GM23338 (cell line): Measurements from ENCODE around the gene ZNF23. TPM values are rescaled to one million over a fixed set of nuclear protein-coding genes. Genes with fewer than 3 reads are reported as not detected.
A peak's percentile ranks its signal among the peaks of the same experiment; 100 is the strongest.

Experiments used
- ATAC-seq: fragments of 200-7000 bp; cut with Tn5 transposase; 3 replicates; pipeline ENCODE4 v1.9.1; 2020
- DNase-seq: peaks from one replicate; pipeline ENCODE4 v3.0.0-alpha.2; 2015; ENCODE audit warnings: low spot score
- H2AFZ ChIP-seq: fragments of 200-600 bp; sonication (generic); 2 replicates; pipeline ENCODE4 v1.8.0; 2016; ENCODE audit warnings: antibody characterized with exemption, mild to moderate bottlenecking, moderate library complexity
- H3F3A ChIP-seq: fragments of 200-600 bp; sonication (generic); replicated peaks from 2 replicates; pipeline ENCODE4 v1.8.0; 2017; ENCODE audit warnings: antibody characterized with exemption, mixed run types, low read depth
- H3K27ac ChIP-seq: fragments of 200-600 bp; sonication (generic); 2 replicates; pipeline ENCODE4 v1.6.1; 2016; ENCODE audit warnings: low read depth
- H3K27me3 ChIP-seq: fragments of 200-600 bp; sonication (generic); 2 replicates; pipeline ENCODE4 v1.8.0; 2016; ENCODE audit warnings: mild to moderate bottlenecking, mixed run types, moderate library complexity; ENCODE audit not compliant: insufficient read depth
- H3K36me3 ChIP-seq: fragments of 200-600 bp; sonication (generic); 2 replicates; pipeline ENCODE4 v1.8.0; 2016; ENCODE audit warnings: mild to moderate bottlenecking; ENCODE audit not compliant: insufficient read depth
- H3K4me1 ChIP-seq: fragments of 200-600 bp; sonication (generic); 2 replicates; pipeline ENCODE4 v1.8.0; 2016; ENCODE audit warnings: mild to moderate bottlenecking, moderate library complexity; ENCODE audit not compliant: insufficient read depth
- H3K4me2 ChIP-seq: fragments of 200-600 bp; sonication (generic); 2 replicates; pipeline ENCODE4 v1.7.1; 2017; ENCODE audit warnings: mixed run types
- H3K4me3 ChIP-seq: fragments of 200-600 bp; sonication (generic); 2 replicates; pipeline ENCODE4 v1.6.1; 2016; ENCODE audit warnings: mixed run types
- H3K79me2 ChIP-seq: fragments of 200-600 bp; sonication (generic); replicated peaks from 2 replicates; pipeline ENCODE4 v1.8.0; 2017; ENCODE audit warnings: mild to moderate bottlenecking; ENCODE audit not compliant: insufficient read depth
- H3K9me2 ChIP-seq: fragments of 200-600 bp; sonication (generic); 2 replicates; pipeline ENCODE4 v1.8.0; 2017; ENCODE audit not compliant: insufficient read depth
- H4K20me1 ChIP-seq: fragments of 200-600 bp; sonication (generic); replicated peaks from 2 replicates; pipeline ENCODE4 v1.8.0; 2017; ENCODE audit warnings: mild to moderate bottlenecking; ENCODE audit not compliant: insufficient read depth
- H3K27ac Mint-ChIP-seq: 2 replicates; pipeline ENCODE4 v1.8.0; 2020; ENCODE audit warnings: inconsistent platforms, mild to moderate bottlenecking, moderate library complexity, mixed read lengths
- H3K27me3 Mint-ChIP-seq: 3 replicates; pipeline ENCODE4 v1.8.0; 2022; ENCODE audit warnings: low read depth, mild to moderate bottlenecking, moderate library complexity, mixed read lengths, inconsistent platforms; ENCODE audit not compliant: insufficient read depth, poor library complexity
- H3K36me3 Mint-ChIP-seq: 3 replicates; pipeline ENCODE4 v1.8.0; 2021; ENCODE audit warnings: low read depth, mild to moderate bottlenecking, inconsistent platforms, moderate library complexity, mixed read lengths
- H3K4me1 Mint-ChIP-seq: 3 replicates; pipeline ENCODE4 v1.8.0; 2020; ENCODE audit warnings: mild to moderate bottlenecking, inconsistent platforms, mixed read lengths
- H3K4me3 Mint-ChIP-seq: 3 replicates; pipeline ENCODE4 v1.8.0; 2021; ENCODE audit warnings: moderate library complexity, mild to moderate bottlenecking, inconsistent platforms, mixed read lengths
- H3K9me3 Mint-ChIP-seq: 3 replicates; pipeline ENCODE4 v1.8.0; 2020; ENCODE audit warnings: moderate library complexity, mild to moderate bottlenecking, inconsistent platforms, mixed read lengths
- CTCF ChIP-seq, 2 experiments: fragments of 200-600 bp in 1 of 2; sonication (generic) in 1 of 2; conservative IDR thresholded peaks; 2 replicates each; pipeline versions ENCODE4 v1.5.1 to v1.6.1; 2016 to 2017; ENCODE audit warnings: antibody characterized with exemption in 2 of 2, low read depth in 2 of 2, mild to moderate bottlenecking in 2 of 2, moderate library complexity in 1 of 2
- REST ChIP-seq: IDR thresholded peaks from one replicate; pipeline ENCODE4 v1.6.1; 2018; ENCODE audit warnings: antibody characterized with exemption; ENCODE audit not compliant: unreplicated experiment
- ZNF114 ChIP-seq: fragments of 250-450 bp; sonication (Bioruptor Pico); IDR thresholded peaks from 2 replicates; pipeline ENCODE4 v1.5.0; 2020; ENCODE audit warnings: mild to moderate bottlenecking, moderate library complexity
- ZNF462 ChIP-seq: fragments of 250-450 bp; sonication (Bioruptor Pico); IDR thresholded peaks from 2 replicates; pipeline ENCODE4 v1.5.0; 2020; ENCODE audit warnings: mild to moderate bottlenecking, moderate library complexity
- polyA plus RNA-seq: library from polyadenylated mRNA; unstranded; fragments of >200 nt; fragmentation: Nextera tagmentation; extraction: Ambion mirVana; gene quantifications from 2 replicates; pipeline ENCODE4 v1.2.1, GENCODE V29; 2016
- total RNA-seq: library from RNA; depleted of rRNA; stranded (reverse); fragments of >200 nt; shearing (Covaris generic); gene quantifications from 2 replicates; pipeline ENCODE4 v1.2.3, GENCODE V29; 2014

Gene ZNF23
- total and polyA plus RNA-seq, 2 experiments from 2014 or later = 8.4 to 8.8 TPM

- H3K36me3 ChIP-seq = no peaks in the 10 kb centered on the region
- Mint-ChIP-seq H3K27me3 (peaks cover 6% of the 10 kb centered on the region), H3K4me1 (no peaks in the 10 kb centered on the region), H3K9me3 (no peaks in the 10 kb centered on the region), H3K36me3 (no peaks in the 10 kb centered on the region), H3K4me3 (no peak overlapping the region), H3K27ac (no peak overlapping the region)
- H3K4me3 ChIP-seq = no peak overlapping the region
- TF ChIP-seq CTCF (conservative IDR thresholded peaks at IDR 0.05; ENCODE audit: low read depth in 2 of 2) (no peak), REST (peak; percentile 91), ZNF114 (CRISPR knock-in tag) (0 out of 2 replicates have a peak, but pooled peaks have one; percentile 40), ZNF462 (CRISPR knock-in tag) (no peak)
- DNase-seq = peak; percentile 76
- peaks cover 10% of the 10 kb centered on the region for H4K20me1 ChIP-seq
- H3K79me2 ChIP-seq = no peaks in the 10 kb centered on the region
- H3K27me3 ChIP-seq = no peaks in the 10 kb centered on the region
- no peak overlapping the region for H2AFZ ChIP-seq
- H3K4me2 ChIP-seq = no peak overlapping the region
- H3K27ac ChIP-seq = no peak overlapping the region
- H3F3A ChIP-seq = no peaks in the 10 kb centered on the region
- ATAC-seq = peak; percentile 94
- no peaks in the 10 kb centered on the region for H3K9me2 ChIP-seq
- H3K4me1 ChIP-seq = no peaks in the 10 kb centered on the region
Observed at GRCh38 chr16:71467810-71468209, 5.8 kb upstream of the ZNF23 start.
